GM12892 (cell line): ENCODE measurements around the gene GALNT11.

Experiments
- POLR2A ChIP-seq: IDR thresholded peaks from 2 replicates; pipeline ENCODE4 v1.6.1; 2011; ENCODE audit warnings: low read depth, low read length, control low read depth
- POLR2AphosphoS5 ChIP-seq: IDR thresholded peaks from 2 replicates; pipeline ENCODE4 v1.6.1; 2011; ENCODE audit warnings: low read depth, low read length, control low read depth
- TAF1 ChIP-seq: IDR thresholded peaks from 2 replicates; pipeline ENCODE4 v1.6.1; 2011; ENCODE audit warnings: low read depth, mild to moderate bottlenecking, control low read depth, low read length, borderline replicate concordance

- TF ChIP-seq POLR2AphosphoS5 (no peak), POLR2A (no peak), TAF1 (no peak)
These were observed 11.5 kb upstream of the GALNT11 start for GRCh38 chr7:152013974-152014373.
